Measurements from ENCODE around the gene AAK1. TPM values are rescaled to one million over a fixed set of nuclear protein-coding genes. Genes with fewer than 3 reads are reported as not detected.

AAK1 gene
- total RNA-seq, 1 experiment from 2014 or later, result 30.6 TPM

DNA sequence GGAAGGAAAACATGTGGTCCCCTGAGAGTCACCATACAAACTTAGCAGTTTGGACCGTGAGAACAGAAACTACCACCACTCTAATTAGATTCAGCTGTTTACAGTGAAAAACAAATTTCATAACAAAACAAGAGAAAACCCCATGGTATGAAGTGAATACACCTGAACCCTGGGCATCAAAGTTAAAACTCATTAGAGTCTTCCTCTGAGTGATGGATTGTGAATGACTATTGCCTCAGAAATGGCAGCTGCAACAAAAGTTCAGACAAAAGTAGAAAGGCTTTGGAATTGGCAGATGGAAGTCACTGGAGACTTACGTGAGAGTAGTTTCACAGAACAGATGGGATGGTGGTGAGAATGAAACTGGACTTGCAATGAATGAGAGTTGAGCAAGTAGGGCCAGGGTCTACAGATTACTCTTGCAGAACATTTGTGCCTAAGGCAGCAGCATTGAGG lies 98.0 kb downstream of the AAK1 start:
- Histone ChIP-seq H3T11ph (ENCODE audit: low read length) (no peak overlapping the region), H3K9me3 (ENCODE audit: control insufficient read depth, low read depth, low read length) (no peaks in the 10 kb centered on the region), H3K23ac (ENCODE audit: insufficient read length, low read depth, low read length) (no peak overlapping the region), H4K5ac (ENCODE audit: insufficient read length, low read depth, low read length) (no peak overlapping the region), H3K79me2 (ENCODE audit: insufficient read depth, low read length) (no peaks in the 10 kb centered on the region), H4K91ac (ENCODE audit: insufficient read length, low read depth, low read length) (no peak overlapping the region), H3K4me2 (ENCODE audit: insufficient read depth, insufficient read length, low read length) (no peak overlapping the region), H2BK5ac (ENCODE audit: insufficient read length, low read length) (no peak overlapping the region), H3K4me1 (ENCODE audit: insufficient read depth, low read length) (no peaks in the 10 kb centered on the region), H2BK20ac (ENCODE audit: low read depth, low read length, poor library complexity, severe bottlenecking) (no peak overlapping the region), H3K79me1 (ENCODE audit: insufficient read depth, low read depth, low read length, poor library complexity, severe bottlenecking) (no peaks in the 10 kb centered on the region), H2BK12ac (ENCODE audit: insufficient read length, low read depth, low read length) (no peak overlapping the region), H3K4ac (ENCODE audit: low read depth, low read length) (no peak overlapping the region), H3K9ac (ENCODE audit: extremely low read depth, insufficient read length, low read length) (no peak overlapping the region), H2AFZ (ENCODE audit: low read length) (no peak overlapping the region), H3K56ac (ENCODE audit: insufficient read length, low read depth, low read length) (no peak overlapping the region), H4K8ac (replicated peaks; ENCODE audit: insufficient read length, low read depth, low read length) (no peak overlapping the region), H3K18ac (ENCODE audit: insufficient read length, low read depth, low read length) (no peak overlapping the region), H4K20me1 (ENCODE audit: control insufficient read depth, insufficient read depth, insufficient read length) (no peaks in the 10 kb centered on the region), H3K14ac (ENCODE audit: insufficient read depth, low read length) (no peak overlapping the region), H3K27me3 (ENCODE audit: insufficient read depth, low read length) (no peaks in the 10 kb centered on the region), H2BK120ac (ENCODE audit: low read depth, low read length, poor library complexity, severe bottlenecking) (no peak overlapping the region), H2AK5ac (ENCODE audit: insufficient read length, low read length) (no peak overlapping the region), H3K23me2 (ENCODE audit: insufficient read length, low read depth, low read length, poor library complexity, severe bottlenecking) (no peaks in the 10 kb centered on the region), H2BK15ac (ENCODE audit: low read depth, low read length) (no peak overlapping the region), H3K27ac (ENCODE audit: insufficient read length, low read depth, low read length) (no peak overlapping the region)
- H3K4me3 Mint-ChIP-seq, result no peak overlapping the region
- H3K27me3 Mint-ChIP-seq (ENCODE audit: low read depth), result no peaks in the 10 kb centered on the region; the same call in 1 of the 2 replicates
- no peak for DNase-seq
- H3K9me3 Mint-ChIP-seq, result peaks cover 8 to 9% of the 10 kb centered on the region in 2 experiments; a peak in 3 of 5 replicates
- peaks cover 12 to 22% (median 17%) of the 10 kb centered on the region in 3 experiments for H3K36me3 Mint-ChIP-seq (ENCODE audit: insufficient read depth in 1 of 3, low read depth in 3 of 3)
- no peak overlapping the region for H3K27ac Mint-ChIP-seq
- H3K4me1 Mint-ChIP-seq, result no peaks in the 10 kb centered on the region
- no peak for TF ChIP-seq CTCF (conservative IDR thresholded peaks at IDR 0.05)
- WGBS (ENCODE audit: extremely low coverage, insufficient read length, low lambda C conversion rate), result no CpG with 5 or more reads among the region's 2 CpGs
